ENCODE results near the gene NUPR1.
"Not testable (repeated sequence)": the region's sequence is repeated elsewhere in the genome, so short reads cannot be mapped to it uniquely, and the experiment has no call there.

The NUPR1 gene

GRCh38 chr16:28497386-28497785 lies 41.4 kb downstream of the NUPR1 start:
- DNase-seq: no peak

- no peak for DNase-seq
These were observed 41.9 kb downstream of the NUPR1 start for GRCh38 chr16:28496844-28497243.

- DNase-seq: no peak
These were observed 42.7 kb downstream of the NUPR1 start for GRCh38 chr16:28495795-28496749.

GRCh38 chr16:28495098-28495793 lies 43.5 kb downstream of the NUPR1 start:
- DNase-seq: no peak

- DNase-seq: peak; percentile 91
These were observed 44.5 kb downstream of the NUPR1 start, which contains the start of gene APOBR for GRCh38 chr16:28494121-28494851. TSS of gene APOBR (plus strand) at chr16:28494643. CDS start at chr16:28494682, 39 bp downstream.

GRCh38 chr16:28492511-28492910 lies 46.3 kb downstream of the NUPR1 start:
- DNase-seq: no peak

GRCh38 chr16:28491970-28492474 lies 46.8 kb downstream of the NUPR1 start, which contains the start of gene CLN3:
TSS of gene CLN3 (minus strand) at chr16:28492074. CDS start at chr16:28491759, 315 bp downstream.
- peak; percentile 89 to 91 for DNase-seq

- DNase-seq: no peak
These were observed 47.4 kb downstream of the NUPR1 start for GRCh38 chr16:28491230-28491969.

GRCh38 chr16:28486266-28486665 lies 52.5 kb downstream of the NUPR1 start:
- DNase-seq: no peak

- not testable (repeated sequence) for DNase-seq
These were observed 55.4 kb downstream of the NUPR1 start for GRCh38 chr16:28483361-28483760.
